HG02885 (cell line): ENCODE results near the gene PARD3B.
A peak's percentile ranks its signal among the peaks of the same experiment; 100 is the strongest.
"Not testable (repeated sequence)": the region's sequence is repeated elsewhere in the genome, so short reads cannot be mapped to it uniquely, and the experiment has no call there.

ENCODE experiments used
- ATAC-seq: cut with Tn5 transposase; IDR thresholded peaks from one replicate; pipeline ENCODE4 v1.9.1; 2021; ENCODE audit warnings: mild to moderate bottlenecking; ENCODE audit not compliant: unreplicated experiment, poor library complexity

PARD3B gene

DNA sequence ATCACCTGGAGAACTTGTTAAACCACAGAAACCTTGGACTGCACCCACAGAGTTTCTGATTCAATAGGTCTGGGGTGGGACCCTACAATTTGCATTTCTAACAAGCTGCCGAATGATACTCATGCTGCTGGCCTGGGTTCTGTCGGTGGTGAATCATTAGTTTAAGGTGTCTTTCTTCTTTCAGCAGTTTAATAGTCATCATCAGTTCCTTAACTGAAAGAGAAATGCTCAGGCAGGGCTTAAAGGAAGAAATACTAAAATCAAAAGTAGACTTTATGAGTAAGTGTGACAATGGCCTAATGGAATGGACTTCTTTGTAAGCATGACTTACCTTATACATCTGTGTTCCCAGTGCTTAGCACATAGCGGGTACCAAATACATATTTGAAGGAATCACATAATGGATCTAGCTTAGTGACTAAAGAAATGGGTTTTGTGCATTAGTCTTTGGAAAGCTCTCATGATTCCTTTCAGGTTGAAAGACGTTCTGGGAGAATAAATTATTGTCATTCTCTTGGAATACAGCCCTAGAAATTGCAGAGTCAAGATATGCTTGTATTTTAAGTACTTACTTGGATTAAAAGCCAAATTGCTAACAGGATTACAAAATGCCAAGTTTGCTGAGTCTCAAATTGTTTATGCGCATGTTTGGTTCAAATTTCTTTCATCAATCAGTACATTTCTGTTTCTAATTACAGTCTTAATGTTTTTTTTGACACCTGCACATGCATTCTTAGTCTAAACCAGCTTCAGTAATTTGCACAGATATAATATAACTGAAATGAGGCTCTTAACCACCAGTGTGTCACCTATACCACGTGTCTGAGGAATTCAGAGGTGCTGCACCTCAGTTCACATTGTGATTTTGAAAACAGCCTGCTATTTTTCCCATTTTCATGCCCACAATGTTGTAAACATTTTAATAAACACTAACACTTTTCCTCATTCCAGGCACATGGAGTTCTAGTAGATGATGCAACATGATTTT is 916.7 kb downstream of the PARD3B start:
- no peak for ATAC-seq

DNA sequence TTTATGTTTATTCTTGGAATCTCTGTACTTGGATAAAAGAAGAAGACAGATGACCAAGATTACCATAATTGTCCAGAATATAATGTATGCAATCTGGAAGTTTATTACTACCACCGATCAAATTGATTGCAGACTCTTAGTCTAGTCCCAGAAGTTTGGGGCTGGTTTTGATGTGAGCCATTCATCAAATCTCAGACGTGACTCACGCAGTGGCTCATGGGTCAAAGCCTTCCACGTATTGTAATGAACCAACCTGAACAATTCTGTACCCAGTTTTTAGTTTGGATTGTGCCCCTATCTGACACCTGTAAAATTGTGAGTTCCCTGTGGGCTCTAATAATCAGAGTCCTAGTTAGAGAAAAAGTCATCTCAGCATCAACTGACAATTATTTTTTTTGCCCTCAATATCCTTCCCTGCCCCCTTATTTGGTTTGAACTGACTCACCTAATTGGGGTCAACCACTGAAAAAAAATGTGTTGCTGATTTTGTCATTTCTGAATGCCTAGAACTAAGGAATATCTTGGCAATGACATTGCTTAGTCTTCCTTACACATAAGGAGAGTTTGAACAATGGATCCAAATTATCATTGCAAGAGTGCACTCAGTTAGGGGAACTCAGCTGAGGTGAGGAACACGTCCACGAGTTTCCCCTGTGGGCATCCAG is 917.5 kb downstream of the PARD3B start:
- no peak for ATAC-seq

GRCh38 chr2:205463466-205464025 is 918.3 kb downstream of the PARD3B start:
- no peak for ATAC-seq

GRCh38 chr2:205464681-205465080 is 919.4 kb downstream of the PARD3B start:
- no peak for ATAC-seq

GRCh38 chr2:205465791-205466190 is 920.5 kb downstream of the PARD3B start:
- no peak for ATAC-seq

DNA sequence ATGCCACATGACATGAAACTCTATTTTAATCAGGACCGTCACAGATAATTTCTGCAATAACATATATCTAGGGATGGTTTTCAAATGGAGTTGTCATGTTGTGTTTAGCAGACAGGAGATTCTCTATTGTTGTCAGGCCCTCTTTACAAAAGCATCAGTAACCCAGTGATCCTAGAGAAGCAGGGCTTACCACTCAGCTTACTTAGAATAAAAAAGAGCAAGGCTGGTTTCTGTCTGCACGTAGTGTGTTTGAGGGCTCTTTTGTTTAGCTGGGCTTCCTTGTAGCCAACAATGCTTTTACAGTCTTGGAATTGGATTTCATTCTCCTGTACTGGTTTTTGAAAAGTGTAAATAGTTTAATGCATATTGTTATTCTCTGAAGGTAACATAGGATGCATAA is 926.5 kb downstream of the PARD3B start:
- ATAC-seq = no peak

DNA sequence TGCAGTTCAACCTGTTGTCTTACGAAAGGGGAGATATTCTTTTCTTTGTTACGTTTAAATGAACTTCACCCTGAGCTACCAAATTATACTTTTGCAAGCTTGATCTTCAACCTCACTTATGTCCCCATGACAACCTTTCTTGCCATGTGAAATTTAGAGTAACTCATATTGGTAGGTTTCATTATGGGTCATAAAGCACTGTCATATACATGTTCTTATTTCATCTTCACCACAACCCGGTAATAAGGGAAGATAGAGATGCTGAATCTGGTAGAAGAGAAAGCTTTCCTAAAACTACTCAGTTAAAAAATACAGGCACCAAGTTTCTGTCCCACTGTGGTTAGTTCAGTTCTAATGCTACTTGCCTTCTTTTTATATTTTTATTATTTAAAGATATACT is 928.5 kb downstream of the PARD3B start:
- peak; percentile 58 for ATAC-seq

DNA sequence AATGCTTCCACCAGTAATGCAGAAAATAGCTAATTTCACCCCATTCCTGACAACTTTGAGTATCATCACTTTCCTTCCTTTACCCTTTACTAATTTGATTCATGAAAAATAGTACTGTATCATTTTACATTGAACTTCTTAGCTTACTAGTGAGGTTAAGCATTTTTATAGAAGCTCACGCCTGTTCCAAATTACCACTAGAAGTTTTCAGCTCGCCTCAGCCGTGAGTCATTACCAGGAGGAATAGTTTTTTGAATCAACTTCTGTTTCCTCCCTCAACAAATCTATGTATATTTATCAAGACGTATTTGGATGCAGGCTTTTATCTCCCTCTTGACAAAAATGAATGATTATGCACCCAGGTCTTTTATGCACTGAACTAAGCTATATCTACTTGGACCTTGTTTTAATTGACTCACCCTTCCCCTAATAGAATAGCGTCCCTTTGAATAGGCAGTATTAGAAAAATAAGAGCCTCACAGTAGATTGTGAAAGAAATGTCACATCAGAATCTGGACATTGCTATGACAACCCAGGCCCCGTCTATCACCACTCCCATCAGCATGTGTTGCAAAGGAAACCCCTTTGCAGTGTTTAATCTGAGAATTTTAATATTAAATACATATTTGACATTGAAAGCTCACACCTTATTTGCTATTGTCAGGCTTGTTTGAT is 929.6 kb downstream of the PARD3B start:
- ATAC-seq = no peak

GRCh38 chr2:205475416-205475768 is 930.1 kb downstream of the PARD3B start:
- ATAC-seq = no peak

- ATAC-seq = no peak
These were observed 931.9 kb downstream of the PARD3B start for GRCh38 chr2:205477016-205477705.

DNA sequence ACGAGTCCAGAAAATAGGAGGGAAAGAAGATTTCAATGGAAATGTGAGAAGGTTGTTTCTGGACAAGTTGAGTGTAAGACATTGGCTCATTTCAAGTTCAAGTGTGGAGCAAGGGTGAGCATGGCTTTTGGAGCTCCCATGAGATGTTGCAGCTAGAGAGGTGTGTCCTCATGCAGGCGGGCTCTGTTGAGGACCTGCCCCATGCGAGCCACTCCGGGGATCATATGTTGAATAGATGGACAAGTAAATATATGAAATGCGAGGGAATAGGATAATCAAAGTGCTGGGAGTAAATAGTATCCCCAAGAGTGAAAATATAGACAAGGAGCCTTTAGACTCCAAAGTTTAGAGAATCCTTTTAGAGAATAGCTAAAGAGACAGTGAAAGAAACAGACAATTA is 936.6 kb downstream of the PARD3B start:
- ATAC-seq = no peak

DNA sequence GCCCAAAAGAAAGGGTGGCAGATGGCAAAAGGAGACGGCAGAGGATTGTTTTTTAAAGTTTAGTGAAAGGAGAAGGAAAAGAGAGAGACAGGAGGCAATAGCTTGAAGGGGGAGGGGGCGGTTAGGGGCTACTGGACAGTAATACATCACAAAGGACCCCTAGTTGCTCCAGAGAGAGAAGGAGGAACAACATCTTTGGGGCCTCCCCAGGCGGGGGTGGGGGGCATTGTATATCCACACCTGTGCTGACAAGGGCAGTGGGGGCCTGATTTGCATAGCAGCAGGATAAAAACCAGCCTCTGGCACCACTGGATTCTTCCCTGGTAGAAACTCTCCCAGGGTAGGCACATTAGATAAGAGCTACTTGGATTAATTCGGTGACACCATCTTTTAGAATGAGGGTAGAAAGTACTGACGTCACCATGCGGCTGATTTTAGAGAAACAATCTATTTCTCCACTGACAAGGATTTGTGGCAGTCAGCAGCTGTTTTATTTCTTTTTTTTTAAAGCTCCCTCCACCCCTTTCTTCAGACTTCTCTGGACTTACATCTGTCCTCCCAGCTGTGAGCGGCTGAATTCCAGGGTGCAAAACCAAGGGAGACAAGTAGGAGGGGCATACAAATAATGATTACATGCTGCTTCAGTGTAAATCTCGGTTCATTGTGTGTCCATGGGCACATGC is 937.3 kb downstream of the PARD3B start:
- no peak for ATAC-seq

DNA sequence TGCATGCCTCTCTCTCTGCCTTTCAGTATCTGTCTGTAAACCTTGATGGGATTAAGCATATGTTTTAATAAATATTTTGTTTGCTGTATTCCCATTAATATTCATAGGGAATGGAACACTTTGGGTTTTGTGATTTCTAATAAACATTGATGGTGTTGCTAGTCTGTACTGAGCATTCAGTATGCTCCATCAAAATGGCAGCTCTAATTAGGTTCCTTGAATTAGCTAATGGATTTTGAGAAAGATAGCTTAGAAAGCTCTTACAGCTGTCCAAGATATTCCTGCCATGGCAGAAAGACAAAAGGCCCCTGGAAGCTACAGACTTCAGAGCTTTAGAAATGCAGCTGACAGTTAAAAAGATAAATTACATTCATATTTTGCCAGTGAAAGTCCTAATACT is 937.8 kb downstream of the PARD3B start:
- no peak for ATAC-seq

GRCh38 chr2:205484215-205484614 is 938.9 kb downstream of the PARD3B start:
- no peak for ATAC-seq

DNA sequence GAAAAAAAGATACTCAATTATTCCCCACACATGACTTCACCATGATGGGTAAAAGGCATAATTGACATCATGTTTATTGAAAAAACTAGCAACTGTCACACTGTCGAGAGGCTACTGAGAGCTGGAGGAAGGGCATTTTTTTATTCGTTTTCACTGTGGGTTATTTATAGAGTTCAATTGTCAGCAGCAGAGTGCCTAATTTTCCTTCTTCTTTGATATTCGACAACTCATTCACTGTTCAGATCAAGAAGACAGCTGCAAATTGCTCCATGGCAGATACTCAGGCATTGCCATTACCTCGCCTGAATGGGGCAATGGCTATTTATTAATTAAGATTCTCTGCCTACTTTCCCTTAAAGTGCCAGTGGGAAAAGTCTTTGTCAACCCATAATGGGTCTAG is 939.5 kb downstream of the PARD3B start:
- ATAC-seq = no peak

GRCh38 chr2:205493528-205493927 is 948.3 kb downstream of the PARD3B start:
- ATAC-seq = not testable (repeated sequence)

- ATAC-seq = no peak
These were observed 949.4 kb downstream of the PARD3B start for GRCh38 chr2:205494537-205495235.

DNA sequence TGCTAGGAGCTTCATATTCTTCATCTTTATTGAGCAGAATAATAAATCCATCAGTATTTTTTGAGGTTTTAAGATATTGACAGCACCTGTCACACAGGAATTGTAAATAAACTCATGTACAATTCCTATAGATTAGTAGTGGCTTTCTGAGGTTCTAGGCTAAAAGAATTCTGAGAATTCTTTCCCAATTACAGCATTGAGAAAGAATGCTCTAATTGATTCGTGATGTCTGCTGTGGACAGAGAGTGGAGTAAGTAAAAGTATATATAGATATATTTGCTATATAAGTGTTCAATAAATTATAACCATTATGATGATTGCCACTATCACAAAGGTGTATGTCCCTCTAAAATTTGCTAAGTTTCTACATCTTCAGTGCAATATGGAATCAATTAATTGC is 950.5 kb downstream of the PARD3B start:
- ATAC-seq = no peak

DNA sequence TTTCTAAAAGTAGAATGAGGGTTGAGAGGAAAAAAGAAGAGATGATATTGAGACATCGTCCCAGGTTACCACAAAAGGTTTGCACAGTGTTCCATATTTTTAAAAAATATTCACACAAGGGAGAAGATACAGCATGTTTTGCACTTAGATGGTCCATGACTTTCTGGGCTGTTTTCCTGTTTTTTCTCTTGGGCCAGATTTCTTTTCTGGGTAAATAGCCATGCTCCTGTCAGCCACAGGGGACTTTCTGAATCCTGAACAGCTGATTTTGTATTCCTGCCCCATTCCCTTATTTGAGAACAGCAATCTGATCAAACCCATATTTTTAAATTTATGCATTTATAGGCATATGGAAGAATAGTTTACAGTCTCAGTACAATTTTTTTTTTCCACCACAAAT is 951.1 kb downstream of the PARD3B start:
- ATAC-seq = no peak
